ENCODE results near the gene RBP3.

DNA sequence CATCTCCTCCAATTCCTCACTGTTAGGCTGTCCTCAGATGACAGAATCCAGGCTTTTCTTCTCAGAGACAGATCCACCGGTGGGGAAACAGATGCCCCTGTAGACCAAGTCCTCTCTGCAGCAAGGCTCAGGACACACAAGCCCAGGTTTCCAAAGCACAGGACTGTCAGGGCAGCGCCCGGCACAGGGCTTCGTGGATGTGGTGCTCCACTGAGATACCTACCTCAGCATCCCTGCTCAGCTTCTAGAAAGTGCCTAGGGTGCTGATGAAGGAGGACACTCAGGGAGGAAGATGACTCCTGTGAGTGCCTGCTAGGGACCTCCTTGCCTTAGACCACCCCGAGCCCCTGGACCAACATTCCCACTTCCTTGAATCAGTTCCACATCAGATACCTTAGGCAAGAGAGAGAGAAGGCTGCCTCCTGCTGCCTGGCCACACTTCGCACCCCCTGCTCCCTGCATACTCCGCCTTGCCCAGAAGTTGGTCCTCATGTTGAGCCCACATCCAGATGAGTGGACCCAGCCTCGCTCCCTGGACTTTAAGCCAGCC, 8.9 kb upstream of the RBP3 start:
- TF ChIP-seq POLR2A (IDR thresholded peaks at IDR 0.05) (no peak), POLR2AphosphoS5 (IDR thresholded peaks at IDR 0.05) (no peak)
- TF ChIP-seq, protein P1, sequence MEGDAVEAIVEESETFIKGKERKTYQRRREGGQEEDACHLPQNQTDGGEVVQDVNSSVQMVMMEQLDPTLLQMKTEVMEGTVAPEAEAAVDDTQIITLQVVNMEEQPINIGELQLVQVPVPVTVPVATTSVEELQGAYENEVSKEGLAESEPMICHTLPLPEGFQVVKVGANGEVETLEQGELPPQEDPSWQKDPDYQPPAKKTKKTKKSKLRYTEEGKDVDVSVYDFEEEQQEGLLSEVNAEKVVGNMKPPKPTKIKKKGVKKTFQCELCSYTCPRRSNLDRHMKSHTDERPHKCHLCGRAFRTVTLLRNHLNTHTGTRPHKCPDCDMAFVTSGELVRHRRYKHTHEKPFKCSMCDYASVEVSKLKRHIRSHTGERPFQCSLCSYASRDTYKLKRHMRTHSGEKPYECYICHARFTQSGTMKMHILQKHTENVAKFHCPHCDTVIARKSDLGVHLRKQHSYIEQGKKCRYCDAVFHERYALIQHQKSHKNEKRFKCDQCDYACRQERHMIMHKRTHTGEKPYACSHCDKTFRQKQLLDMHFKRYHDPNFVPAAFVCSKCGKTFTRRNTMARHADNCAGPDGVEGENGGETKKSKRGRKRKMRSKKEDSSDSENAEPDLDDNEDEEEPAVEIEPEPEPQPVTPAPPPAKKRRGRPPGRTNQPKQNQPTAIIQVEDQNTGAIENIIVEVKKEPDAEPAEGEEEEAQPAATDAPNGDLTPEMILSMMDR (IDR thresholded peaks at IDR 0.05 in 8 of 11, conservative IDR thresholded peaks at IDR 0.05 in 3 of 11): no peak
